ENCODE data around the gene PITPNM3.

DNA sequence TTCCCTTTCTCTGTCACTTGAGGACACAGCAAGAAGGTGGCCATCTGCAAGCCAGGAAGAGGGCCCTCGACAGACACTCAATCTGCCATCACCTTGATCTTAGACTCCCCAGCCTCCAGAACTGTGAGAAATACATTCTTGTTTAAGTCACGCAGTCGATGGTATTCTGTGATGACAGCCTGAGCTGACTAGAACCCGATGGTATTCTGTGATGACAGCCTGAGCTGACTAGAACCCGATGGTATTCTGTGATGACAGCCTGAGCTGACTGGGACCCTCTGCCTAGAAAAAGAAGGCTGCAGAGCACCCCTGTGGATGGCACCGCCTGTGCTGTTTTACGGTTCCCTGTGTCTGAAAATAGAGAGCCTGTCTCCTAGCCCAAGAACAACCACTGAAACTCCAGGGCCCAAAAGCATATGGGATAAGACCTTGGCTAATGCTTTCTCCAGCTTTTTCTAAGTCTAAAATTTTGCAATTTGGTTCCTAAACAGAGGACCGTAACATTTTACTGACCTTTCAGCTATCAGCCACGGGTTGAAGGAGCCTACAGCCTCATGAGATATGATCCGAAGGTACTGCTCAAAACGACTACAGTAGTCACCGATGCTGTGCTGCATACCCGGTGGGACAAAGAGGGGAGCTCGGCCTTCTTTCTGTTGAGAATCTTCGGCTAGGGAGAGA is 33.1 kb upstream of the PITPNM3 start:
- TF ChIP-seq POLR2A (IDR thresholded peaks at IDR 0.05; ENCODE audit: low read length) (no peak), GATA1 (IDR thresholded peaks at IDR 0.05; ENCODE audit: low read depth, low read length) (no peak)
